Measurements from ENCODE around the gene CRHR2. TPM values are rescaled to one million over a fixed set of nuclear protein-coding genes. Genes with fewer than 3 reads are reported as not detected.
"Not testable (repeated sequence)": the region's sequence is repeated elsewhere in the genome, so short reads cannot be mapped to it uniquely, and the experiment has no call there.

The CRHR2 gene
- total RNA-seq, 1 experiment from 2014 or later = not detected

DNA sequence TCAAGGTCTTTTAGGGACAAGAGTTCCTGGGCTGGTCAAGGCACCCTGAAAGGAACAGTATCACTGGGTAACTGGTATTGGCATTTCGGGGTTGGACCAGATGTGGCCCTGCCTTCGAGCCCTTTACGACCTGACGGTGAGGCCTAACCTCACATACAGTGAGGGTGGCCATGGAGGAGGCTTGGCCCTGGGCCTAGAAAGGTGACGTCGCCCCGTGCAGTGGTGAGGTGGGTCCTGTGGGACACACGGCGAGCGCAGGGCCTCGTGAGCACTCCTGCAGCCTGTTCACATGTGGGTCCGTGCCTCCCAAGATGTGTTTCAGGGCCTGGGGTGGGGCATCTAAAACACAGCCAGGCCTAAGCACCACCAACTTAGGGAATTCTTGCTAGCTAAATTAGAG is 36.1 kb downstream of the CRHR2 start:
- H3K9me3 ChIP-seq (replicated peaks) = no peaks in the 10 kb centered on the region
- H3K4me3 ChIP-seq = no peak overlapping the region
- peaks cover 22% of the 10 kb centered on the region for H3K4me1 ChIP-seq
- no peak for DNase-seq
- H3K27ac ChIP-seq = no peak overlapping the region
- H3K27me3 ChIP-seq = no peaks in the 10 kb centered on the region
- H3K36me3 ChIP-seq = 0 out of 2 replicates have a peak, but pooled peaks cover 3% of the 10 kb centered on the region

DNA sequence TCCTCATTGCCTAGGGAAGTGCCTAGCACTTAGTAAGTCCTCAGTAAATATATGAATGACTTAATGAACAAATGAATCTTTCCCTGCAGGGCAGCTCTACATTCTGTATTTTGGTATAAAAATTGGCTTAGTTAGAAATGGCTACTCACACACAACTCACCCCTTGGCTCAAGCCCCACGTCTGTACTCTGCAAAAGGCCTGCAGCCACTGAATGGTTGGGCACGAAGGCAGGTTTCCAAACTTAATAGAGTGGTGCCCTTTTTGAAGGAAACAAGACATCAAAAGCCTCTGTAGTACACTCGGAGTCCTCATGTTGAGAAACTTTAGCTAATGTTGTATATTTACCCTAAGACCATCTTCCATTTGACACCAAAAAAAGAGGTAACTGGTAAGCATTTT is 36.6 kb downstream of the CRHR2 start:
- Histone ChIP-seq H3K9me3 (replicated peaks) (no peaks in the 10 kb centered on the region), H3K27ac (no peak overlapping the region), H3K27me3 (no peaks in the 10 kb centered on the region), H3K4me3 (no peak overlapping the region), H3K4me1 (peaks cover 22% of the 10 kb centered on the region), H3K36me3 (0 out of 2 replicates have a peak, but pooled peaks cover 3% of the 10 kb centered on the region)
- no peak for DNase-seq

DNA sequence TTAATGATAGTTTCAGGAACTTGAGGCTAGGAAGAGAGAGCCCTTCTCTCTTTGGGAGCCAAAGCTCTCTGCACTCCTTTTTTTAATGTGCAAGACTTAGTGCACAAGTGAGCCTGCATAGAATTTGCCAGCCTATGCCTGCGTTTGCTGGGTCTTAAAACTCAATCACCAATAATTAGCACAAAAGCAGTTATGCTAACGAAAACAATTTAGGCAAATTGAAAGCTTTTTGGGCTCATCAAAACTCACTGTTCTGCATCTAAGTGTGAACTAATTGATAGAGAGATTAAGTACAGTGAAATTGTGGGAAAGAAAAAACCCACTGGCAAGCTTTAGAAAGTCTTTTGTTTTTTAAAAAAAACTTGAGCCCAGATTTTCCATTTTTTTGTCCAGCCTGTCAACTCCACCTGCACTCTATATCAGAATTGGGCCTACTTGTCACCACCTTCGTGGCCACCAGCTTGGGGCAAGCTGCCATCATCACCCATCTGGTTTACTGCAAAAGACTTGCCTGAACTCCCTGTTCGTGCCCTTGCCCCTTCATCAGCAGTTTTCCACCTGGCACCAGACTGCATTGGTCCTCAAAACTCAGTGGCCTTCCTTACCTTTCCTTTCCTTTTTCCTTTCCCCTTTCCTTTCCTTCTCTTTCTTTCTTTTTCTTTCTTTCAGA is 37.8 kb downstream of the CRHR2 start:
- Histone ChIP-seq H3K9me3 (replicated peaks) (no peaks in the 10 kb centered on the region), H3K4me1 (peaks cover 22% of the 10 kb centered on the region), H3K4me3 (no peak overlapping the region), H3K27me3 (no peaks in the 10 kb centered on the region), H3K27ac (no peak overlapping the region), H3K36me3 (0 out of 2 replicates have a peak, but pooled peaks cover 3% of the 10 kb centered on the region)
- DNase-seq = no peak

DNA sequence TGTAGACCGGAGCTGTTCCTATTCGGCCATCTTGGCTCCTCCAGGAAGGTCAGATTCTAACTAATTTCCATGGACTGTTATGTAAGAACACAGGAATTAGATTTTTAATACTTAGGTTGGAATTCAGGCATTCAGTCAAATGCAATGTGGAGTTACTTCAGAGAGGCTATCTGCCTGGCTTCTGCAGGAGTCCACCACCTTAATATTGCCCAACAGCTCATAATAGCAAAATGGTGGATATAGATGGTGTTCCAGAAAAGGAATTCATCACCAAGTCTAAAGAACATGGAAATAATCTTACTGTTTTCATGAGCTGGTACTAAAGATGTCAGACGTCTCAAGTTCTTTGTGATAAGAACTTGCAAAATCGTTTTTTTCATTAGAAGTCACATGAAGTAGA is 39.5 kb downstream of the CRHR2 start:
- Histone ChIP-seq H3K9me3 (replicated peaks) (no peaks in the 10 kb centered on the region), H3K27ac (no peak overlapping the region), H3K4me1 (peaks cover 14% of the 10 kb centered on the region), H3K4me3 (no peak overlapping the region), H3K36me3 (0 out of 2 replicates have a peak, but pooled peaks cover 3% of the 10 kb centered on the region), H3K27me3 (no peaks in the 10 kb centered on the region)
- DNase-seq = no peak

DNA sequence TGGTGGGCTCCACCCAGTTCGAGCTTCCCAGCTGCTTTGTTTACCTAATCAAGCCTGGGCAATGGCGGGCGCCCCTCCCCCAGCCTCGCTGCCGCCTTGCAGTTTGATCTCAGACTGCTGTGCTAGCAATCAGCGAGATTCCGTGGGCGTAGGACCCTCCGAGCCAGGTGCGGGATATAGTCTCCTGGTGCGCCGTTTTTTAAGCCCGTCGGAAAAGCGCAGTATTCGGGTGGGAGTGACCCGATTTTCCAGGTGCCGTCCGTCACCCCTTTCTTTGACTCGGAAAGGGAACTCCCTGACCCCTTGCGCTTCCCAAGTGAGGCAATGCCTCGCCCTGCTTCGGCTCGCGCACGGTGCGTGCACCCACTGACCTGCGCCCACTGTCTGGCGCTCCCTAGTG is 39.9 kb downstream of the CRHR2 start:
- H3K9me3 ChIP-seq (replicated peaks) = not testable (repeated sequence)

DNA sequence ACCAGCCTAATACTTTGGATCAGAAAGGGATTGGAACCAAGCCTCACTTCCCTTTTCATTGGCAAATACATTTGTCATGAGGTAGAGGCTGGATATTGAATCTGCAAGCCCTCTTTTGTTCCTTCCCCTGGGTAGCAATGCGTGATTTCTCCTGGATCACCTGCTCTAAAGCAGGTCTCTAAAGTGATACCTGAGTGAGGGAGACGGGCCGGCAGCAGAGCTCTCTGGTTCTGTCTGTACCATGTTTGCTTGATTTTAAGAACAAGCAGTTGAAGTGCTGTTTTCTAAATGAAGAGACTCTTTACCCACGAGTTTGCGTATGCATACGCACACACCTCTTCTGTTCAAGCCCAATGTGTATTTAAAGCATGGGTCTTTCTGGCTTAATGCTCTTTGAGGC is 46.5 kb downstream of the CRHR2 start:
- peaks cover 52% of the 10 kb centered on the region for H3K36me3 ChIP-seq

More for the DNA sequence above, 39.9 kb downstream of the CRHR2 start:
- H3K4me1 ChIP-seq, H3K36me3 ChIP-seq, H3K27me3 ChIP-seq, DNase-seq, H3K4me3 ChIP-seq, H3K27ac ChIP-seq: not testable (repeated sequence)

DNA sequence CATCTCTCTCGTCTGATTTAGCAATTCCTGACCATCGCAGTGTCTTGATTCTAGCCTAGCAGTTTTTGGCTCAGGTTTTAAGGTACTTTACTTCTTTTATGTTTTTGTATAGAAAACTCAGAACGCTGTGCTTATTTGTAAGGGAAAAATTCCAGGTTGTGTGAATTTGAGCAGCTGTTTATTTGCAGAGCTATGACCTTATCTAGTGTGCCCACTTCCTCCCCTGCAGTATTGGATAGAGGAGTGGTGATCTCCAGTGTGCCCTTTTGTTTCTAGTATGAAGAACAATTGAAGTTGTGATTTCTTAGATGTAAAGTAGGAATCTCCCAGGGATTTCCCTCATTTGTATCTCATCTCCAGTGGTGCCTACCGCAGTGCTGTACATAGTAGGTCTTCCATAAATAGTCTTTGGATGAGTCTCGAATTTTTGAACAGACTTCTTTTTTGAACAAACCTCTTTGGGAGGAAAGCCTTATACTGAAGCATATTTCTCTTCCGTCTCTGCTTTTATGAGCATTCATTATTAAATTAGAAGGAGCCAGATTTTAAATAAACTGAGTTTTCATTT is 47.5 kb downstream of the CRHR2 start:
- DNase-seq = no peak
- H3K9me3 ChIP-seq (replicated peaks) = peaks cover 4% of the 10 kb centered on the region; the same call in 1 of the 2 replicates
- H3K27ac ChIP-seq = no peak overlapping the region
- no peaks in the 10 kb centered on the region for H3K4me1 ChIP-seq
- H3K36me3 ChIP-seq = peaks cover 60% of the 10 kb centered on the region
- H3K27me3 ChIP-seq = no peaks in the 10 kb centered on the region
- no peak overlapping the region for H3K4me3 ChIP-seq

More for the DNA sequence above, 46.5 kb downstream of the CRHR2 start:
- H3K27ac ChIP-seq = no peak overlapping the region
- peaks cover 4% of the 10 kb centered on the region; the same call in 1 of the 2 replicates for H3K9me3 ChIP-seq (replicated peaks)
- no peak overlapping the region for H3K4me3 ChIP-seq
- H3K4me1 ChIP-seq = no peaks in the 10 kb centered on the region
- H3K27me3 ChIP-seq = no peaks in the 10 kb centered on the region
- no peak for DNase-seq

DNA sequence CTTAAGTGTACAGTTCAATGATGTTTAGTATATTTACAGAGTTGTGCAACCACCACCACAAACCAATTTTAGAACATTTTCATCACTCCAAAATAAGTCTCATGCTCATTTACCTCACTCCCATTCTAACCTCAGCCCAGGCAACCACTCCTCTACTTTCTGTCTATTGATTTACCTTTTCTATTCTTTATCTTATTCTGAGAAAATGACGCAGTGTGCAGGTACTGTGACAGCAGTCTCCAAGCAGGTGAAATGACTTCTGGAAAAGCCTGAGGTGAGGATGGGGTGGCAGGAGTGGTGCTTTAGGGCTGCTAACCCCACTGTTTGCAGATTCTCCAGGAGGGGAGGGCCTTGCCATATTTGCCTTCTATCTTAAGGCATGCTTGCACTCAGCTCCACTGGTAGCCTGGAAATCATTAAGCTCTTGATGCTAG is 48.0 kb downstream of the CRHR2 start:
- peaks cover 4% of the 10 kb centered on the region; the same call in 1 of the 2 replicates for H3K9me3 ChIP-seq (replicated peaks)
- H3K27me3 ChIP-seq = no peaks in the 10 kb centered on the region

DNA sequence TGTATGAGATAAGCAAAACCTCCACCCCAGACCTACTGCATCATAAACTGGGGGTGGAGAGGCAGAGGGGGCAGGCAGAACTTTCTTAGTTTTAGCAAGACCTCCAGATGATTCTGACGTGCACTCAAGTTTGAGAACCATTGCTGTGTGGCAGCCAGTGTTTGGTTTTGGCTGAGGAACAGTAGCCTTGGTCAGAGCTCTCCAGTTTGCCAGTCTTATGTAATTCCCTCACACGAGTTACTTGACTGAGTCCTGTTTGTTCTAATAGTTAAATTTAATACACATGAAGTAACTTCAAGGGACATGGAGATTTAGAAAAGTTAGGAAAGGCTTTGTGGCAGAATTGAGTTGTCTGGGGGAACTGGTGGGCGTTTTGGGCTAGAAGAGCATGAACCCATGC is 49.0 kb downstream of the CRHR2 start:
- no peak overlapping the region for H3K27ac ChIP-seq
- peaks cover 4% of the 10 kb centered on the region; the same call in 1 of the 2 replicates for H3K9me3 ChIP-seq (replicated peaks)
- H3K27me3 ChIP-seq = no peaks in the 10 kb centered on the region
- no peak for DNase-seq
- H3K36me3 ChIP-seq = peaks cover 71% of the 10 kb centered on the region
- no peaks in the 10 kb centered on the region for H3K4me1 ChIP-seq
- H3K4me3 ChIP-seq = no peak overlapping the region

More for the DNA sequence above, 48.0 kb downstream of the CRHR2 start:
- Histone ChIP-seq H3K36me3 (peaks cover 61% of the 10 kb centered on the region), H3K4me3 (no peak overlapping the region), H3K27ac (no peak overlapping the region), H3K4me1 (no peaks in the 10 kb centered on the region)
- no peak for DNase-seq

DNA sequence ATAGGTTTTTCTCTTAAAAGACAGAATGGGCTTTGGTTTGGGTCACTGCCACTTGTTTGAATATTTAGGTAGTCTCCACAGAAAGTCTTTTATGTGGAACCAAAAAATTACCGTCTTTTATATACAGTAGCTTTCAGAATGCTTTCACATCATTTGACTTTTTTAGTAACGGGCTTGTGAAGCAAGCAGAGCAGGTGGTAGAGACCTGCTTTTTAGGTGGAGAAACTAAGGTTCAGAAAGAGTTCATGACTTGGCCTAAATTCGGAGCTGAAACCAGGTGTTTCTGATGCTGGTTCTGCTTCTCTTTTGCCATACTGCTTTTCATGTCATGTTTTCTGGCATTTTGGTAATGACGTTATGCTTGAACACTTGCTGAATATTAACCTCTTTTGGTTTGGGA is 51.3 kb downstream of the CRHR2 start:
- no peaks in the 10 kb centered on the region for H3K4me1 ChIP-seq
- H3K27me3 ChIP-seq = no peaks in the 10 kb centered on the region
- H3K4me3 ChIP-seq = no peak overlapping the region
- H3K36me3 ChIP-seq = peaks cover 87% of the 10 kb centered on the region
- peaks cover 4% of the 10 kb centered on the region; the same call in 1 of the 2 replicates for H3K9me3 ChIP-seq (replicated peaks)
- no peak for DNase-seq
- no peak overlapping the region for H3K27ac ChIP-seq

DNA sequence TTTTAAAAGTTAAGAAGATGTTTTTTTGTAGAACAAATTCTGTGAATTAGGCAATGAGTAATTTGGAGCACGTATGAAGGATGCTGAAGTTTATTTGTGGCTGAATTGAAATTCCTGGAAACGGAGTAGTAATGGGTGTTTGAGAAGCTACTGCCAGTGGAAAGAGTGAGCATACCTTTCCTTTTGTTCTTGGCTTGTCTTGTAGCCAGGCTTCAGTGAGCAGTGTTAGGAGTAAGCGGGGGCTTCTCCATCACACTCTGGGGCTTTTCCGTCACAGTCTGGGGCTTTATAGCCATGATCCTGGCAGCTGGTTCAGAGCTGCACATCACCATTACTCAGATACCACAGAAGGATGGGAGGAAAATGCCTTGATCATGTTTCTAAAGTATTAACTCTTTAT is 55.2 kb downstream of the CRHR2 start:
- peaks cover 80% of the 10 kb centered on the region for H3K36me3 ChIP-seq
- H3K27me3 ChIP-seq = no peaks in the 10 kb centered on the region
- H3K4me3 ChIP-seq = no peak overlapping the region
- no peaks in the 10 kb centered on the region for H3K9me3 ChIP-seq (replicated peaks)
- no peak for DNase-seq
- H3K27ac ChIP-seq = no peak overlapping the region
- H3K4me1 ChIP-seq = no peaks in the 10 kb centered on the region

DNA sequence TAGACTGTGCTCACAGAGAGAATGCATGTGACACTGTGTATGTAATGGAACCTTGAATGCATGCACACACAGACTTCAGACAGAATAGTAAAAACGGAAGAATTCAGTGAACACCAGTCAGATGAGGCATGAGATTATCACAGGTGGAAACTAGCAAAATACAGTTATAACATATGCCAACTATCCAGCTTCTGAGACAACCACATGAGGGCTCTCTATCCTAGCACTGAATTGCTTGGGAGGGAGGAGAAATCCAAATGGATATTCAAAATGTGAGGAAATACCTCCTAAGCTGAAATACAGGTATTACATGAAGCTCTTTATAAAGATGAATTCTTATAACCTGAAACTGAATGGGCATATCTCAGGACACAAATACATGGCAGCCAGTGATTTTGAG is 57.0 kb downstream of the CRHR2 start:
- H3K4me3 ChIP-seq = no peak overlapping the region
- H3K36me3 ChIP-seq = peaks cover 75% of the 10 kb centered on the region
- no peaks in the 10 kb centered on the region for H3K9me3 ChIP-seq (replicated peaks)
- DNase-seq = no peak
- H3K27me3 ChIP-seq = no peaks in the 10 kb centered on the region
- no peaks in the 10 kb centered on the region for H3K4me1 ChIP-seq
- H3K27ac ChIP-seq = no peak overlapping the region

DNA sequence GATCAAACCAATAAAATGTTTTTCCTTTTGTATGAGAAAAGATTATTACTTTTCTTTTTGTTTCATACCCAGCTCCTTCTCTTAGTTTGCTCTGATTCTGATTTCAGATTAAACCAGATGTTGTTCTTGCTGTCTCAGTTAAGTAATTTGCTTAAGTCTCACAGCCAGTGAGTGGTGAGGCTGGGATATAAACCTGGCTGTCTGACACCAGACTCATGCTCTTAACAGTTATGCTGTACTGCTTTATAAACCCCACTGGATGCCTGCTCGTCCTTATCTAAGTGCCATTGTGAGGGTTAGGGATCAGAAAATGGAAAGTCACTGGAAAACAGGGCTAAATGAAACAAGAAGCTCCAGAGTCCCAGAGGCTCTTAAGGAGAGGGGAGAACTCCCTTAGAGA is 63.3 kb downstream of the CRHR2 start:
- Histone ChIP-seq H3K27me3 (no peaks in the 10 kb centered on the region), H3K27ac (no peak overlapping the region), H3K4me1 (no peaks in the 10 kb centered on the region), H3K36me3 (peaks cover 82% of the 10 kb centered on the region), H3K9me3 (replicated peaks) (no peaks in the 10 kb centered on the region), H3K4me3 (no peak overlapping the region)
- no peak for DNase-seq

DNA sequence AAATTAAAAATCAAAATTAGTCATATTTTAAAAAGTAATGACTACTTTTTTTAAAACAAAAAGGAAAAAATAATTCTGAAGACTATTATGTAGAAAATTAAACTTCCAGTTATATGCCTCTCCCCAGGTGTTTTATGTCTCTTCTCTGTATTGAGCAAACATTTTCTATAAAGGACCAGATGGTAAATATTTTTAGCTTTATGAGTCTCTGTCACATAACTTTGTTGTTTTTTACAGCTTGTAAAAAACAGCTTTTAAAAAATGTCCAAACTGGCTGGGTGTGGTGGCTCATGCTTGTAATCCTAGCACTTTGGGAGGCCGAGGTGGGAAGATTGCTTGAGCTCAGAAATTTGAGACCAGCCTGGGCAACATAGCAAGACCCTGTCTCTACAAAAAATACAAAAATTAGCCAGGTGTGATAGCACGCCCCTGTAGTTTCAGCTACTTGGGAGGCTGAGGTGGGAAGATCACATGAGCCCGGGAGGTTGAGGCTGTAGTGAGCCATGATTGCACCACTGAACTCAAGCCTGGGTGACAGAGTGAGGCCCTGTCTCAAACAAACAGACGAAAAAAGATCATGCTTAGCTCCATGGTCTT is 64.1 kb downstream of the CRHR2 start:
- DNase-seq = no peak
- Histone ChIP-seq H3K36me3 (peaks cover 82% of the 10 kb centered on the region), H3K9me3 (replicated peaks) (no peaks in the 10 kb centered on the region)

DNA sequence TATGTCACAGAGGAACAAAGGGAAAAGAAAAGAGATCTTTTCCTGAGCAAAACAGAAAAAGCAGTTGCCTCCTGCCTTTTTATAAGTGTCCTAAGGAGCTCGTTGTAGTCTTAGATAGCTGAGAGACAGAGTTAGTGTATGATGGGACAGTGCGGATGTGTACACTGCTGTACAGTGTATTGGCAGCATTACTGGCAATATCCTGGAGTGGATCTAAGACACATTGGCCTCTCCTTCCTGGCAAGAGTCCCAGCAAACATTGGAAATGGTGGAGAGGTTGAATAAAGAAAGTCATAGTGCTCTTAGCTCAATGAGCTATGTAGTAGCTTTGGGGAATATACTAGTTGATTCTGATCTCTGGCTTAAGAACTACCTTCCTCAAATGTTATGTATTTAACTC is 64.9 kb downstream of the CRHR2 start:
- Histone ChIP-seq H3K27me3 (no peaks in the 10 kb centered on the region), H3K4me1 (no peaks in the 10 kb centered on the region), H3K9me3 (replicated peaks) (no peaks in the 10 kb centered on the region), H3K36me3 (peaks cover 82% of the 10 kb centered on the region), H3K4me3 (no peak overlapping the region), H3K27ac (no peak overlapping the region)
- DNase-seq = no peak

More for the DNA sequence above, 64.1 kb downstream of the CRHR2 start:
- no peak overlapping the region for H3K4me3 ChIP-seq
- H3K27me3 ChIP-seq = no peaks in the 10 kb centered on the region
- H3K4me1 ChIP-seq = no peaks in the 10 kb centered on the region
- no peak overlapping the region for H3K27ac ChIP-seq

Data from SJCRH30 (cell line).